Measurements from ENCODE around the gene GGT1.
"Not testable (repeated sequence)": the region's sequence is repeated elsewhere in the genome, so short reads cannot be mapped to it uniquely, and the experiment has no call there.

Gene GGT1

GRCh38 chr22:24665395-24665794 is 62.4 kb downstream of the GGT1 start:
- DNase-seq (ENCODE audit: low read depth, low spot score); in situ Hi-C loops (cut with HindIII; ENCODE audit: low sequenced_read_pairs); H3K4me3 ChIP-seq (ENCODE audit: low read depth, low read length): not testable (repeated sequence)

DNA sequence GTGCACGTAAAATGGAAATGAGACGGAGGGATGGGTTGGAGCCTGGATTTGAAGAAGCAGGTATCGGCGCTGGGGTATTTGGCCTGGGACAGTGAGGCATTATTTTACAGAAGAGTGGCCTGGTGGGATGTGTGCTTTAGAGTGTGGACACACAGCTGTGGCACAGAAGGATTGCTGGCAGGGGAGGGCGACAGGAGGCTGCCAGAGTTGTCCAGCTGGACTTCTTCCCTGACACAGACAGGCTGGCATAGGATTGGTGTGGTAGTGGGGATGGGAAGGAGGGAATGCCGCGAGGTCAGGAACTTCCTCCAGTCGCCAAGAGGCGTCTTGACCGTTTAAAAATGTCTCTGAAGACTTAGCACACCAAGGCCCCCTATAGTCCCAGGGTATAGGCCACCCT is 64.9 kb downstream of the GGT1 start:
- H3K4me3 ChIP-seq (ENCODE audit: low read depth, low read length); in situ Hi-C loops (cut with HindIII; ENCODE audit: low sequenced_read_pairs): not testable (repeated sequence)

DNA sequence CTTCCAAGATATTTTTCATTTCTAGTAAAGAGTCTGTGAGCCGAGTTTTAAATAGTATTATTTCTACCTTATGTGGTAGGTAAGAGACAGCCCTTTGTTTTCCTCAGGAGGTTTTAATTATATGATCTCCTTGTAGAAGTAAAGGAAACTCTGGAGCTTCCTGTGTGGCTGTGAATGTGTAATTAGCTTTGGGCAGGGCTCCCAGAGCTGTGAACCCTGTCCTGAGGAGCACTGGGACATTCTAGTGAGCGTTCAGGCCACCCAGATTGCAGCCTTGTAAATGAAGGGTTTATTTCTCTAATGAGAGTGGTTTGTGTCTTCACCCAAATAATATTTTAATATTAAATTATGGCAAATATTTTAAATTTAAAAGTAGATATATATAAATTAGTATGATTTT is 69.5 kb downstream of the GGT1 start:
- in situ Hi-C loops (cut with HindIII; ENCODE audit: low sequenced_read_pairs); H3K4me3 ChIP-seq (ENCODE audit: low read depth, low read length): not testable (repeated sequence)

More for the DNA sequence above, 64.9 kb downstream of the GGT1 start:
- DNase-seq (ENCODE audit: low read depth, low spot score): not testable (repeated sequence)

More for the DNA sequence above, 69.5 kb downstream of the GGT1 start:
- not testable (repeated sequence) for DNase-seq (ENCODE audit: low read depth, low spot score)

All from astrocyte of the spinal cord (primary cell).